ENCODE data around the gene GCNT4.

GRCh38 chr5:75059912-75060545, 7.7 kb upstream of the GCNT4 start:
- TF ChIP-seq, protein P1, sequence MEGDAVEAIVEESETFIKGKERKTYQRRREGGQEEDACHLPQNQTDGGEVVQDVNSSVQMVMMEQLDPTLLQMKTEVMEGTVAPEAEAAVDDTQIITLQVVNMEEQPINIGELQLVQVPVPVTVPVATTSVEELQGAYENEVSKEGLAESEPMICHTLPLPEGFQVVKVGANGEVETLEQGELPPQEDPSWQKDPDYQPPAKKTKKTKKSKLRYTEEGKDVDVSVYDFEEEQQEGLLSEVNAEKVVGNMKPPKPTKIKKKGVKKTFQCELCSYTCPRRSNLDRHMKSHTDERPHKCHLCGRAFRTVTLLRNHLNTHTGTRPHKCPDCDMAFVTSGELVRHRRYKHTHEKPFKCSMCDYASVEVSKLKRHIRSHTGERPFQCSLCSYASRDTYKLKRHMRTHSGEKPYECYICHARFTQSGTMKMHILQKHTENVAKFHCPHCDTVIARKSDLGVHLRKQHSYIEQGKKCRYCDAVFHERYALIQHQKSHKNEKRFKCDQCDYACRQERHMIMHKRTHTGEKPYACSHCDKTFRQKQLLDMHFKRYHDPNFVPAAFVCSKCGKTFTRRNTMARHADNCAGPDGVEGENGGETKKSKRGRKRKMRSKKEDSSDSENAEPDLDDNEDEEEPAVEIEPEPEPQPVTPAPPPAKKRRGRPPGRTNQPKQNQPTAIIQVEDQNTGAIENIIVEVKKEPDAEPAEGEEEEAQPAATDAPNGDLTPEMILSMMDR (IDR thresholded peaks at IDR 0.05; ENCODE audit: low read length): no peak
- TF ChIP-seq EZH2phosphoT487 (IDR thresholded peaks at IDR 0.05; ENCODE audit: low read length) (no peak), EZH2 (optimal IDR thresholded peaks at IDR 0.05; ENCODE audit: low read depth, low read length) (no peak)

Data from MM.1S (cell line).